ENCODE measurements around the gene CHST14.

CHST14 gene

GRCh38 chr15:40516322-40516721 lies 45.5 kb downstream of the CHST14 start:
- no peak for TF ChIP-seq CTCF (IDR thresholded peaks at IDR 0.05; ENCODE audit: low read depth, low read length, missing control alignments)
- no peak overlapping the region for H3K4me3 ChIP-seq (ENCODE audit: low read depth, low read length)
- in situ Hi-C loops (cut with HindIII; ENCODE audit: low sequenced_read_pairs), result no loop called here
- no peak for DNase-seq (ENCODE audit: low read depth)

All from astrocyte of the cerebellum (primary cell).